ENCODE results near the gene B4GALT2.
A peak's percentile ranks its signal among the peaks of the same experiment; 100 is the strongest.

The B4GALT2 gene

GRCh38 chr1:43995984-43996732, 17.1 kb downstream of the B4GALT2 start:
- peak overlapping the region in 1 of 21 experiments; percentile 10 for H3K27ac ChIP-seq
- H3K4me3 ChIP-seq: no peak overlapping the region

- Histone ChIP-seq H3K4me3 (no peak overlapping the region), H3K27ac (no peak overlapping the region)
Observed at GRCh38 chr1:43996733-43997115, 17.7 kb downstream of the B4GALT2 start.

- Histone ChIP-seq H3K27ac (no peak overlapping the region), H3K4me3 (no peak overlapping the region)
Observed at GRCh38 chr1:43997295-43997999, 18.4 kb downstream of the B4GALT2 start.

- Histone ChIP-seq H3K27ac (no peak overlapping the region), H3K4me3 (no peak overlapping the region)
Observed at GRCh38 chr1:43998000-43998378, 19.0 kb downstream of the B4GALT2 start.

GRCh38 chr1:43999455-43999854, 20.4 kb downstream of the B4GALT2 start:
- no peak overlapping the region for H3K4me3 ChIP-seq
- H3K27ac ChIP-seq: peak overlapping the region in 1 of 21 experiments; percentile 69

GRCh38 chr1:44000122-44000665, 21.2 kb downstream of the B4GALT2 start:
- Histone ChIP-seq H3K4me3 (no peak overlapping the region), H3K27ac (peak overlapping the region in 1 of 21 experiments; percentile 69)

GRCh38 chr1:44002165-44002564, 23.2 kb downstream of the B4GALT2 start:
- Histone ChIP-seq H3K27ac (no peak overlapping the region), H3K4me3 (no peak overlapping the region)

- no peak overlapping the region for H3K4me3 ChIP-seq
- no peak overlapping the region for H3K27ac ChIP-seq
Observed at GRCh38 chr1:44002606-44003157, 23.7 kb downstream of the B4GALT2 start.

GRCh38 chr1:44008259-44008658, 29.2 kb downstream of the B4GALT2 start:
- Histone ChIP-seq H3K4me3 (no peak overlapping the region), H3K27ac (peak overlapping the region in 1 of 21 experiments; percentile 44)

- H3K27ac ChIP-seq: peak overlapping the region in 3 of 21 experiments; percentile 39 to 86 (median 69)
Observed at GRCh38 chr1:44010935-44011471, 32.0 kb downstream of the B4GALT2 start.

GRCh38 chr1:44012404-44012803, 33.4 kb downstream of the B4GALT2 start:
- H3K27ac ChIP-seq: peak overlapping the region in 1 of 21 experiments; percentile 86

More at GRCh38 chr1:44010935-44011471, 32.0 kb downstream of the B4GALT2 start:
- H3K4me3 ChIP-seq: no peak overlapping the region

GRCh38 chr1:44012941-44013609, 34.1 kb downstream of the B4GALT2 start:
- Histone ChIP-seq H3K27ac (peak overlapping the region in 2 of 21 experiments; percentile 72 to 86), H3K4me3 (no peak overlapping the region)

More at GRCh38 chr1:44012404-44012803, 33.4 kb downstream of the B4GALT2 start:
- H3K4me3 ChIP-seq: no peak overlapping the region

GRCh38 chr1:44013949-44014348, 34.9 kb downstream of the B4GALT2 start:
- Histone ChIP-seq H3K4me3 (no peak overlapping the region), H3K27ac (peak overlapping the region in 2 of 21 experiments; percentile 72 to 86)

- Histone ChIP-seq H3K4me3 (no peak overlapping the region), H3K27ac (peak overlapping the region in 3 of 21 experiments; percentile 43 to 86 (median 72))
Observed at GRCh38 chr1:44014365-44015104, 35.5 kb downstream of the B4GALT2 start.

GRCh38 chr1:44015206-44015605, 36.2 kb downstream of the B4GALT2 start:
- peak overlapping the region in 3 of 21 experiments; percentile 16 to 86 (median 72) for H3K27ac ChIP-seq
- H3K4me3 ChIP-seq: no peak overlapping the region

- no peak overlapping the region for H3K4me3 ChIP-seq
- H3K27ac ChIP-seq: peak overlapping the region in 2 of 21 experiments; percentile 72 to 86
Observed at GRCh38 chr1:44016041-44016889, 37.3 kb downstream of the B4GALT2 start.

- Histone ChIP-seq H3K27ac (peak overlapping the region in 2 of 21 experiments; percentile 20 to 86), H3K4me3 (no peak overlapping the region)
Observed at GRCh38 chr1:44016890-44017400, 37.9 kb downstream of the B4GALT2 start.
